Mammary epithelial cell (primary cell): Measurements from ENCODE around the gene PEAK1.

Experiments used
- EZH2 ChIP-seq: IDR thresholded peaks from 2 replicates; pipeline ENCODE4 v1.6.1; 2012; ENCODE audit warnings: low read length, inconsistent platforms, borderline replicate concordance
- TF ChIP-seq, protein P1 (sequence below), 2 donors: IDR thresholded peaks in 1 of 2; conservative IDR thresholded peaks in 1 of 2; 2 replicates each; pipeline ENCODE4 v1.5.1; 2011 to 2012; ENCODE audit warnings: inconsistent platforms in 2 of 2, low read length in 2 of 2, mild to moderate bottlenecking in 2 of 2, control low read depth in 1 of 2, low read depth in 1 of 2; ENCODE audit not compliant: insufficient read depth in 1 of 2; ENCODE audit errors: extremely low read depth in 1 of 2

DNA sequence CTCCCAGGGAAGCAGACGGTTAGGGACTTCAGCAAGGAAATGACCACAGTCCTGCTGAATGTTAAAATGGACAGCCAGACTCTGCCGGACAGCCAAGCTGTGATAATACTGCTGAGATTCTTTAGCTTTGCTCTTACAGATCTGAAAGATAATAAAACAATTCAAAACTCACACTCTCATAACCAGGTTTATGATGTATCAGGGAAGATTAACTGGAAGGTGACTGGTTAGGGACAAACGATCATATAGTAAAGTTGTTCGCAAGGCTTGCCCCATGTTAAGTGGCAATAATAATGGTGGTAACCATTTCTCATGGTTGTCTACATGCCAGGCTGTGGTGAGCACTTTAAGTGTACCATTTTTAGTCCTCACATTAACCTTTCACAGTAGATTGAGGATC, 304.7 kb downstream of the PEAK1 start:
- TF ChIP-seq, protein P1, sequence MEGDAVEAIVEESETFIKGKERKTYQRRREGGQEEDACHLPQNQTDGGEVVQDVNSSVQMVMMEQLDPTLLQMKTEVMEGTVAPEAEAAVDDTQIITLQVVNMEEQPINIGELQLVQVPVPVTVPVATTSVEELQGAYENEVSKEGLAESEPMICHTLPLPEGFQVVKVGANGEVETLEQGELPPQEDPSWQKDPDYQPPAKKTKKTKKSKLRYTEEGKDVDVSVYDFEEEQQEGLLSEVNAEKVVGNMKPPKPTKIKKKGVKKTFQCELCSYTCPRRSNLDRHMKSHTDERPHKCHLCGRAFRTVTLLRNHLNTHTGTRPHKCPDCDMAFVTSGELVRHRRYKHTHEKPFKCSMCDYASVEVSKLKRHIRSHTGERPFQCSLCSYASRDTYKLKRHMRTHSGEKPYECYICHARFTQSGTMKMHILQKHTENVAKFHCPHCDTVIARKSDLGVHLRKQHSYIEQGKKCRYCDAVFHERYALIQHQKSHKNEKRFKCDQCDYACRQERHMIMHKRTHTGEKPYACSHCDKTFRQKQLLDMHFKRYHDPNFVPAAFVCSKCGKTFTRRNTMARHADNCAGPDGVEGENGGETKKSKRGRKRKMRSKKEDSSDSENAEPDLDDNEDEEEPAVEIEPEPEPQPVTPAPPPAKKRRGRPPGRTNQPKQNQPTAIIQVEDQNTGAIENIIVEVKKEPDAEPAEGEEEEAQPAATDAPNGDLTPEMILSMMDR (conservative IDR thresholded peaks at IDR 0.05 in 1 of 2, IDR thresholded peaks at IDR 0.05 in 1 of 2; ENCODE audit: extremely low read depth in 1 of 2, insufficient read depth in 1 of 2, low read depth in 1 of 2, low read length in 2 of 2): no peak
- no peak for TF ChIP-seq EZH2
